ENCODE data around the gene ALG9.

ALG9 gene

GRCh38 chr11:111749646-111750045, 121.7 kb downstream of the ALG9 start:
- no peak for DNase-seq (ENCODE audit: low spot score)
- TF ChIP-seq CTCF (conservative IDR thresholded peaks at IDR 0.05; ENCODE audit: low read depth): no peak
- POLR2A ChIA-PET (ENCODE audit: low non-redundant PET): no interaction called here
- CTCF ChIA-PET: no interaction called here
- no peak overlapping the region for H3K27ac ChIP-seq

- ChIA-PET CTCF (no interaction called here), POLR2A (ENCODE audit: low non-redundant PET) (no interaction called here)
- no peak overlapping the region for H3K27ac ChIP-seq
- DNase-seq (ENCODE audit: low spot score): no peak
- TF ChIP-seq CTCF (conservative IDR thresholded peaks at IDR 0.05; ENCODE audit: low read depth): no peak
These were observed 123.2 kb downstream of the ALG9 start for GRCh38 chr11:111748035-111748804.

GRCh38 chr11:111745719-111746504, 125.5 kb downstream of the ALG9 start:
- TF ChIP-seq CTCF (conservative IDR thresholded peaks at IDR 0.05; ENCODE audit: low read depth): no peak
- DNase-seq (ENCODE audit: low spot score): no peak
- POLR2A ChIA-PET (ENCODE audit: low non-redundant PET): no interaction called here
- H3K27ac ChIP-seq: no peak overlapping the region
- CTCF ChIA-PET: interaction anchor here (0.7 kb wide), 1 partner anchor 21 kb away, joined by 3 read pairs; no protein-coding TSS in a partner anchor

GRCh38 chr11:111743700-111744099, 127.7 kb downstream of the ALG9 start:
- ChIA-PET CTCF (interaction anchor here (0.9 kb wide), 1 partner anchor 157 kb away, joined by 3 read pairs; no protein-coding TSS in a partner anchor), POLR2A (ENCODE audit: low non-redundant PET) (no interaction called here)
- no peak for TF ChIP-seq CTCF (conservative IDR thresholded peaks at IDR 0.05; ENCODE audit: low read depth)
- no peak overlapping the region for H3K27ac ChIP-seq
- no peak for DNase-seq (ENCODE audit: low spot score)

- DNase-seq (ENCODE audit: low spot score): no peak
- POLR2A ChIA-PET (ENCODE audit: low non-redundant PET): no interaction called here
- no peak overlapping the region for H3K27ac ChIP-seq
- no peak for TF ChIP-seq CTCF (conservative IDR thresholded peaks at IDR 0.05; ENCODE audit: low read depth)
- CTCF ChIA-PET: interaction anchor here (0.7 to 1.1 kb wide), 2 partner anchors 14 to 137 kb away, joined by 3 to 5 read pairs; no protein-coding TSS in a partner anchor
These were observed 129.6 kb downstream of the ALG9 start for GRCh38 chr11:111741751-111742150.

- CTCF ChIA-PET: interaction anchor here (0.6 kb wide), 1 partner anchor 242 kb away, joined by 3 read pairs; no protein-coding TSS in a partner anchor
- no peak for TF ChIP-seq CTCF (conservative IDR thresholded peaks at IDR 0.05; ENCODE audit: low read depth)
- POLR2A ChIA-PET (ENCODE audit: low non-redundant PET): no interaction called here
- no peak overlapping the region for H3K27ac ChIP-seq
- DNase-seq (ENCODE audit: low spot score): no peak
These were observed 132.1 kb downstream of the ALG9 start for GRCh38 chr11:111739299-111739698.
